ENCODE results near the gene FAM107B. TPM values are rescaled to one million over a fixed set of nuclear protein-coding genes. Genes with fewer than 3 reads are reported as not detected.

Gene FAM107B
- total RNA-seq, 1 donor from 2014 or later, result 67.2 TPM

GRCh38 chr10:14535457-14536130, 239.1 kb downstream of the FAM107B start:
- no peak for DNase-seq (ENCODE audit: low spot score)

- DNase-seq (ENCODE audit: low spot score), result no peak
Observed at GRCh38 chr10:14534152-14534551, 240.5 kb downstream of the FAM107B start.

DNA sequence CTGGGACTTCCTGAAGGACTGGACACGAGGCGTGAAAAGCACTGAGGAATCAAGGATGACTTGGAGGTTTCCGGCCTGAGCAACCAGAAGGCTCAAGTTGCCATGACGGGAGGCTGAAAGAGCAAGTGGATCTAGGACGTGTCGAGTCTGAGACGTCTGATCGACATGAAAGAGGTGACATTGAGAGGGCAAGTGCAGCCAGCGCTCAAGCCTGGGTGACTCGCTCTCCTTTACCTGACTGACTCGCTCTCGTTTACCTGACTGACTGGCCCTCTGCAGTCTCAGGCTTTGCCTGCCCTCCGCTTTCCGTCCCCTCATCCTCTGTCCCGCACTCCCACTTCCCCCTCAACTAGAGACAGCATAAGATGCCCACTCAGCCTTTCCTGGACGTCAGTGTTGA, 241.4 kb downstream of the FAM107B start:
- no peak for DNase-seq (ENCODE audit: low spot score)

GRCh38 chr10:14532473-14533251, 242.0 kb downstream of the FAM107B start:
- no peak for DNase-seq (ENCODE audit: low spot score)

GRCh38 chr10:14531974-14532373, 242.7 kb downstream of the FAM107B start:
- DNase-seq (ENCODE audit: low spot score), result no peak

DNA sequence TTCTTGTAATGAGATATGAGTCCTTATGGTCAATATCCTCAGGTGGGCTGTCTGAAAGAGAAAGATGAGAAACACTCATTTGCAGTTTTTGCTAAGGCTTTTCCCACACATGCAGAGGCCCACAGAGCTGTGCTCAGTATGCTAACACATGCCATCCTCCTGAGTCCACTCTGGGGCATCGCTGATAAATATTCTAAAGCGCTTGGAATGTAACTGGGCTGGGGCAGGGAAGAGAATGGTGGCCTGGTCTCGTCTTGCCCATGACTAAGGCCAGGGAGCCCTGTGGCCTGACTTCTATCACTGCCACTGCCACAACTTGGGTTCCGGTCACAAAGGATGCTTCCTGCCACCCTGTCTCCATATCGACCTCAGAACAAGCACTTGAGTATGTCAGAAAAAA, 244.2 kb downstream of the FAM107B start:
- DNase-seq (ENCODE audit: low spot score), result no peak

GRCh38 chr10:14529351-14529750, 245.3 kb downstream of the FAM107B start:
- DNase-seq (ENCODE audit: low spot score), result no peak

GRCh38 chr10:14528450-14528849, 246.2 kb downstream of the FAM107B start:
- DNase-seq (ENCODE audit: low spot score), result no peak

- no peak for DNase-seq (ENCODE audit: low spot score)
Observed at GRCh38 chr10:14527915-14528314, 246.8 kb downstream of the FAM107B start.

GRCh38 chr10:14527134-14527844, 247.4 kb downstream of the FAM107B start:
- DNase-seq (ENCODE audit: low spot score), result no peak

- no peak for DNase-seq (ENCODE audit: low spot score)
Observed at GRCh38 chr10:14526326-14526725, 248.4 kb downstream of the FAM107B start.

GRCh38 chr10:14524691-14525324, 249.9 kb downstream of the FAM107B start:
- no peak for DNase-seq (ENCODE audit: low spot score)

DNA sequence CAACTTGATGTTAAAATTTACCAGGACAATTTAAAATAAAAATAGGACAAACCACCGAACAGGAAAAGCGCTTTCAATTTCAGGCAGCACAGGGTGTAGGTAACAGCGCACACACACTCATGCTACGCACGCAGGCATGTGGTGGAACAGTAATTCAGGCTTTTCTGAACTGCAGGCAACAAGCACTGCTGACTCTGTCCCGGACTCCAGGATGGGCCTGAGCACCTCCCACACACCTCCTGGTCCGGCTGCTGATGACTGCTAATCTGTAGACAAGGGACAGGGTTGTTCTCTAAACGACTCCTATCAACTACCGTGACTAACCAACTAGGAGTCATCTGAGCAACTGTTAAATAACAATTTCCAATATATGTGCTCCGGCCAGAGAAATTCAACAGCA, 251.4 kb downstream of the FAM107B start:
- no peak for DNase-seq (ENCODE audit: low spot score)

DNA sequence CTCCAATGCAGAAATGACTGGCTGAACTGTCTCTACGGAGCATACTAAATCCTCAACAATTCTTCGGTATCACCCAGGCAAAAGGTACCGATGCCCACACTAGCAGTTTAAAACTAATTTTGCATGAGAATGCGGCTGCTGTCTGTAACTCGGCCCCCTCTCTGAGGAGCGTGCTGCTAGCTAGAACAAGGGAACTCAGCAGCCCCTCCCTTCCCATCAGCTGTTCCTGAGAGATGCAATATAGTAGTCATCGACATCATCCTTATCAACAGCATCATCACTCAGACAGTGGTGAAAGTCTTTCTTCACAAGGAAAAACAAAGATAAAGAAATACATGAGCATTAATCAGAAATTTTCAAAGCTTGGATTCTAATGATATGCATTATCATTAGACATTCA, 254.9 kb downstream of the FAM107B start:
- no peak for DNase-seq (ENCODE audit: low spot score)

DNA sequence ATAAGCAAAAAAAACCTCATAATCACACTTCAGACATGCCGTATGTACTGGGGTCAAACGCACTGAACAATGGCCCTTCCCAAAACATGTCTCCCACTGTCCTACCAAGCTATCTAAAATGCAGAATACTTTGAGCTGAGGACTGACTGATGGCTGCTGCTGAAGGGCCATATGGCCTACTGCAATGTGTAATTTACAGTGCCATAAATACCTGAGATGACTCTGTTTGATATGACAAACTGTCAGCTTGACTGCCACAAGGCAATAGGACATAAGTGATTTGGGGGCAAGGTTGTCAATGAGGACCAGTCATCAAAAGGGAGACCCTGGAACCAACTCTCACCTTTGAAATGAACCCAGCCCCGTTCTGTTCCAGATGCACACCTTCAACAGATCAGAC, 256.5 kb downstream of the FAM107B start:
- no peak for DNase-seq (ENCODE audit: low spot score)

- DNase-seq (ENCODE audit: low spot score), result no peak
Observed at GRCh38 chr10:14513123-14513522, 261.6 kb downstream of the FAM107B start.

GRCh38 chr10:14510346-14510745, 264.4 kb downstream of the FAM107B start:
- no peak for DNase-seq (ENCODE audit: low spot score)

DNA sequence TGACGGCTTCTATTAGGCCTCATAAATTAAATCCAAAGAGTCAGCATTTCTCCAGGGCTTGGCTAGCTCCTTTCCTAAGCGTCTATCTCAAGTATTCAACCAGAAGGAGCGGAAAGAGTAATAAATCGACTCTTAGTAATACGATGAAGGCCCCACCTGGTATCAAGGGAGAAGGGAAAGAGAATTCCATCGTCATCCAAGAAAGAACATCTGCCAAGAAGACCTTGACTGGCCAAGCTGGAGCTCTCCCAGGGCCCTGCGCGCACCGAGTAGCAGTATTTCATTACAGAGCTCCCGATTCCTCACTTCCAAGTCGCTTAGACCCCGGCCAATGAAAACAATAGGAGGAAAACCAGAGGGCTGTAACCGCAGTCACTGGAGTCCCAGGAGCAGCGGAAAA, 266.0 kb downstream of the FAM107B start:
- DNase-seq (ENCODE audit: low spot score), result no peak

DNA sequence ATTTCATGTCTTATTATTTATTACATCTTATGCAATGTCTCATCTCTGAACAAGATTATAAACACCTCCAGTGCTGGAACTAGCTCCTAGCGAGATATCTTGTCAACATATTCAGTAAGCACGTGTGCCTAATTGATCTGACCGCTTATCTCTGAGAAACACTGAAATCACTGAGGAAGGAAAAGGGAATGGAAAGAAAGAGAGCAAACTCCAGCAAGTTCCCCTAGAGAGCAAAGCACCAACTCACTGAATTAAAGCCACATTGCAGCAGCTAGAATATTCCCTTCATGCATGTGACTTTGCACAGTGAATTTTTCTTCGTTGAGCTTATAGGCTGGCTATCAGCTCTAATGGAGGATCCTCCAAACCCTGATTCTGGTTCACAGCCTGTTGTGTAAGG, 266.9 kb downstream of the FAM107B start:
- DNase-seq (ENCODE audit: low spot score), result no peak

DNA sequence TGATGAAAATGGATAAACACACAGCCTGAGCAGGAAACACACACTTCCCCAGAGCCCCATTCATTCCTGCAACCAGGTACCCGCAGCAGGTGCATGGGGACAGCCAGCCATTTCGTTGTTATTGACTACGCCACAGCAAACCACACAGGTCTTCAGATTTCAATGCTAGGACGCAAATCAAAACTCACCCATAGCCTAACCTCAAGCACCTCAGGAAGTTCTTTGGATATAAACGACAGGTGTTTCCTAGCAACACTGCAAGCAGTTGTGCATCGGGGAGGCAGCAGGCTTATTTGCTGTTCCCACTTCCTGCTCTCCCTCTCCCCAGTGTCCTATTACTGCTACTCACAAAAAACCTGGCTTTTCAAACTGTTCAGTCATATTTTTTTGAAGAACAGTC, 267.5 kb downstream of the FAM107B start:
- DNase-seq (ENCODE audit: low spot score), result no peak

DNA sequence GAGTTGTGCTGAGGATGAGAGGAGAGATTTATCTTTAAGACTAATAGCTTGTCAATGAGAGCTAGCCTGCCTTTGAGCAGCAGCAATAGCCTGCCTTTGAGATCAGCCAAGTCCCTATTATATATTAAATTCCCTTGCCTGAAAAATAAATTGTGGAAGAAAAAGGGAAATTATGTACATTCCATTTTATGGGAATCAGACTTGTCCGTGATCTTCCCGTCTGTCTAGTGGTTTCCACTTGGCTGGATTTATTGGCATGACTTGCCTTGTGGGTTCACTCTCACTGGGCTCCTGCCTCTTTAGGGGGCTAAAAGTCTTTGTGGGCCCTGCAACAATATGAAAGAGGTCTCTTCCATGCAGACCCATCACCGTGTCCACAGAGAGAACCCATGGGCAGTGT, 272.3 kb downstream of the FAM107B start:
- DNase-seq (ENCODE audit: low spot score), result no peak

DNA sequence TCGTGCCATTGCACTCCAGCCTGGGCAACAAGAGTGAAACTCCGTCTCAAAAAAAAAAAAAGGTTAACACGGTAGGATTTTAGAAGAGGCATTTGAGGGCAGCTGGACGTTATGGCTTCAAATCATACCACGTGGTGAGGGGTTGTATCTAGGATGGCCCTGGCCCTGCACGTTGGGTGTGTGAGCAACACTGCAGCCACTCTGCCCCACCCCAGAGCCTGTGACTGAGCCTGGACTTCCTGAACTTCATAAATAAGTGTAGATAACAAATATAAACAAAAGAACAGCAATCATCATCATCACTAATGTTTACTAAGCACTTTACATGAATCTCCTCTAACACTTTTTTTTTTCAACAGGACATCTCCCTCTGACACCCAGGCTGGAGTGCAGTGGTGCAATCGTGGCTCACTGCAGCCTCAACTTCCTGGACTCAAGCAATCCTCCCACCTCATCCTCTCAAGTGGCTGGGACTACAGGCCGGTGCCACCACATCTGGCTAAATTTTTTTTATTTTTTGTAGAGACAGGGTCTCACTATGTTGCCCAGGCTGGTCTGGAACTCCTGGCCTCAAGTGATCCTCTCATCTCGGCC, 274.4 kb downstream of the FAM107B start:
- no peak for DNase-seq (ENCODE audit: low spot score)

All from ureter (tissue), 1 donor.